ENCODE results near the gene PBRM1.

GRCh38 chr3:52623234-52623792 lies 62.4 kb downstream of the PBRM1 start:
- no peak for TF ChIP-seq CTCF (IDR thresholded peaks at IDR 0.05; ENCODE audit: low read length)
- TF ChIP-seq EZH2phosphoT487 (IDR thresholded peaks at IDR 0.05; ENCODE audit: low read length) = no peak
- TF ChIP-seq EZH2 (optimal IDR thresholded peaks at IDR 0.05; ENCODE audit: low read depth, low read length) = no peak
